Stimulated activated CD8-positive, alpha-beta memory T cell treated with anti-CD3 and anti-CD28 coated beads, Interleukin-2, amount 100 ng/mL, for 1 hour (primary cell): ENCODE results near the gene PCDH9.

Experiments
- DNase-seq, 2 donors: peaks; one replicate each; pipeline ENCODE4 v3.0.0-alpha.2; 2020; ENCODE audit warnings: low read depth in 2 of 2

PCDH9 gene

DNA sequence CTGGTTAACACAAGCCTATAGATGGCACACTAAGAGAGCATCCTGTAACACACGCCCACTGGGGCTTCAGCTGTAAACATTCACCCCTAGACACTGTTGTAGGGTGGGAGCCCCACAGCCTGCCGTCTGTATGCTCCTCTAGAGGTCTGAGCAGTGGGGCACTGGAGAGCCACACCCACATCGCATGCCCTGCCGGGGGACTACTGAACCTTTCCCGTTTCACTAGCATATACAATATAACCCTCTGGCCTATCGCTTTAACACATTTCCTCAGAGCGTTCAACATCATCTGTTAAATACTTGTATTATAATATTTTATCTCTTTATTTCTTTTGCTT, 73.4 kb downstream of the PCDH9 start:
- no peak for DNase-seq

DNA sequence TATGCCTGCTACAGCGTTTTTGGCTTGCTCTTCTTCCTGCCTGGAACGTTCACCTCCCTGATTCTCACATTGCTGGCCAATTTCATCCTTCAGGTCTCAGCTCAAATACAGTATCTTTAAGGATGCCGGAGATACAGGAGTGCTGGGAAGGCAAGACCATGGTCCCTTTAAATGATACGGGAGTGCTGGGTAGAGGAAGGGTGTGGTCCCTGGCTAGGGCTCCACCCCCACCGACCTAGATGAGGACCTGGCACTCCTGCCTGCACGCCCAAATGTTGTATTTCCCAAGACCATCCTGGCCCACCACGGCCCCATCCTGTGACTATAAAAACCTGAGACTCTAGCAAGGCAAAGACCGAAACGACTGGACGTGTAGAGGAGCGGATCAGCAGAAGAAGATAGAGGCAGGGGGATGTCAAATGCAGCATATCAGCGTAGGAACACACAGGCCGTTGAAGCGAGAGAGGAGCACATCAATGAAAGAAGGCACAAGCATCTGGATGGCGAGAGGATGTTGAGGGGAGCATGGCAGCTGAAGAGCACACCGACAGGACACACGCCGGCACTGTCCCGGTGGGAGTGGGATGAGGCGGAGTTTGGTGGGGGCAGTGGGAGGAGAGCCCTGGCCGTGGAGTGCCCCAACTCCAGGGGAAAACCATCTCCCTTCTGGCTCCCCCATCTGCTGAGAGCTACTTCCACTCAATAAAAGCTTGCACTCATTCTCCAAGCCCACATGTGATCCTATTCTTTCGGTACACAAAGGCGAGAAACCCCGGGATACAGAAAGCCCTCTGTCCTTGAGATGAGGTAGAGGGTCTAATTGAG, 74.0 kb downstream of the PCDH9 start:
- no peak for DNase-seq

DNA sequence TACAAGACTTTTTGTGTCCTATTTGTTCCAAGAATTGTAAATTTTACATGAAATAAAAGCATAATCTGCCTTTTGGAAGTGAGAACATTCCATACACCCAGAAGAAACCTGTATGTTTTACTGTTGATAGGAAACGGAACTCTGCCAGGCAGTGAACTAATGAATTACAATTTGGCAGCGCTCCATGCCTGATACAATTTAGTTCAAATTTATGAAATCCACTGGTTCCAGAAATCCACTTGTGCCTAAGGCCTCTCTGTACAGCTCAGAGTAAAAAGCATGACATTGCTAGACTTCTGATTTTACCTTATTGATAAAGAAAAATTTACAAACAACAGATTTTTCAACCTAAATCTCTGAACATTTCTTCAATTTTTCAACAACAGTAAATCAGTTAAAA, 78.1 kb downstream of the PCDH9 start:
- DNase-seq = no peak

DNA sequence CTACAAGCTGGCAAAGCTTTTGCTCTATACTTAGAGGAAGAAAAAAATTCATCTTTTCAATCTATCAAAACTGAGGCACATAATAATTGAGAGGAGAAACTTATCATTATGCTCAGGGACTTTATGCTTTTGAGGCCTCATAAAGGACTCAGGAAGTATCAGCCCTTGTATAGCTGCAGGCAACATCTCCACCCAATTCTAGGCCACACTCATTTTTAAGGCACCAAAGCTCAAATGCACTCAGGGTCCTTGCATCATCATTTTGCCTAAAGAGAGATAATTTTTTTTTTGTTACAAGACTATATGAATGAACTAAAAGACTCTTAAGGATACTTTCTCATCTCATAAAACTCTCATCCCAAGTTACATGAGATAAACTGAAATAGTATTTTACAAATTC, 78.5 kb downstream of the PCDH9 start:
- no peak for DNase-seq

DNA sequence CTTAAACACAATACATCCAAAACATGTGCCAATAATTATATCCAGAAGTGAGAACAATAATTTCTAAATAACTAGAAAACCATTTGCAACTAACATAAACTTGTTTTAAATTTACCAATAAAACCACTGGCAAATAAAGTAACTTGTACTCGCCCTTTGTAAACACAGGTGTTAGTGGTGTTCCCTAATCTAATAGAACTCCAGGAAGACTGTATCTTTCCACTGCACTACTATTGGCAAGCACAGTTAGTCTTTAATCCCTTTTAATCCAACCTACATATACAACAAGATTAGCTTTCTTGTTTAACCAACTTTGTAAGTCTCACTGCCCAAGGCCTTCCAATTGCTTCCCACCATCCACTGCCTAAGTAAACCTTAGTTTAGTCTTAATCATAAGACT, 79.5 kb downstream of the PCDH9 start:
- DNase-seq = no peak

DNA sequence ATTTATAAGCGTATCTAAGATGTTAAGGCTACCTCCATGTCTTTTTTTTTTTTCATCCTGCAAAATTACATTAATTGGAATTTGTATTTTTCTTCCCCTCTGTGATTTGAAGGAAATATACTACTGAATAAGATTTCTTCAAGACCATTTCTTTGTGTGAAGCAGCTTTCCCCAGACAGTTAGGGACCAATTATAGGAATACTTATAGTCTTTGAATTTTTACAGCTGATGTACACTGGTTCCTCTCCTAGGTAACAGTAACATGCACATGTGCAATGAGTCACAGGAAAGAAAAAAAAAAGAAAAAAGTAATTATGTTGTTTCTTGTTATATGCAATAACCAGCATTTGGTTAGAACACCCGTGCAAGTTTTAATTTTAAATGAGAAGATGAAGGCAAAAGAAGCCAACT, 82.0 kb downstream of the PCDH9 start:
- DNase-seq = no peak

DNA sequence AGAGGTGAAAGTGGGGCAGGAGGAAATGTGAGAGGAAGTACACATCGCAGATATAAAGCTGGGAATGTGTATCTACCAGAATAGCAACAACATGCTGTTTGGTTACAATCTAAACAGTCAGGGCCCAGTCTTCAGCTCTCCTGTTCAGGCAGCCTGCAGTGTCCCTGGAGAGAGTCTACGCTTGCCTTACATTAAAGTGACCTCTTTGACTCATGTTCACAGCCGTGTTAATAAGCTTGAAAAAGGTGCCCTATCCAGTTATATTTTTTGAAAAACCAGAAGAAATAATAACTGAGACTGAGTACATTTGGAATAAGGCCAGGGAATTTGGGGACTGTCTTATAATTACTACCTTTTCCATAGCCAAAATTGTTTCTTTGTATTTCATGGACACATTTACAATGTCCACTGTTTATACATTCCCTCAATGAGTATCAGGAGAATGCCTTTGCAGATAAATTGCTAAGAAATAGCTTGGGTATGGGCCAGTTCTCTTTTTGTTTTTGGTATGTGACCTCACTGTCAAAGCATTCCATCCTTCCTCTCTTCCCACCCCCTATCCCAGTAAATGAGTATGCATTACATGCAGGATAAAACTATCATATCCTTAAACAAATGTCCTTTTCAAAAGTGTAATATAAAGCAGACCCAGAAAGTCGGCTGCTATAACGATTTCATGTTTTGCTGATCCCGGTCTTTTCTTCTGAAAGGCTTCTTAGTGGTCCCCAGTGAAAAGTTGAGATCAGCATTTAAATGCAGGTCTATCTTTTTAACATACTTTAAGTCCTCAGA, 82.6 kb downstream of the PCDH9 start:
- DNase-seq = no peak

DNA sequence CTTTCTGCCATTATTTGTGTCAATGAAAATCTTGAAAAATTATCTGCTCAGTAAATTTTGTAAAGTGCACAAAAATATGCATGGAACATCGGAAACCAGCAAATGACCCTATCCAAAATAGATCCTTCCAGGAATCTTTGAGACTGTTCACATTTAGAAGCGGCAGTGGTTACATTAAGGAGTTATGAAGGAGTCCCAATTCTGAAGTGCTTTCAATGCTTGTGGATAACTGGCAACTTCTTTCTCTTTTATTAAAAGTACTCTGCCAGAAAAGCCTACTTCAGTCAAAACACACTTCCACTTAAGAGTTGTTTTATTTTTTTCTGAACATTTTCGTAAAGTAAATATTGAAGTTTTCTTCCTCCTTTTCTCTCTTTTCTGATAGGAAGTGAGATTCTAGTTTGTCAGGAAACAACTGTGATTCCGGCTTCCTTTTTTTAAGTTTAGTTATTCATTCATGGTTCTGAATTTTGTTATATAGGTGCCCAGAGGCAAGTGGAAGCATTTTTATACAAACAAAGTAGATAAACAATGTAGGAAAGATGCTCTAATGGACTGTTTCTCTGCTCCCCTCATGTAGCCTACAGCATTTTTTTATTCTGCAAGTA, 83.5 kb downstream of the PCDH9 start:
- DNase-seq = no peak

DNA sequence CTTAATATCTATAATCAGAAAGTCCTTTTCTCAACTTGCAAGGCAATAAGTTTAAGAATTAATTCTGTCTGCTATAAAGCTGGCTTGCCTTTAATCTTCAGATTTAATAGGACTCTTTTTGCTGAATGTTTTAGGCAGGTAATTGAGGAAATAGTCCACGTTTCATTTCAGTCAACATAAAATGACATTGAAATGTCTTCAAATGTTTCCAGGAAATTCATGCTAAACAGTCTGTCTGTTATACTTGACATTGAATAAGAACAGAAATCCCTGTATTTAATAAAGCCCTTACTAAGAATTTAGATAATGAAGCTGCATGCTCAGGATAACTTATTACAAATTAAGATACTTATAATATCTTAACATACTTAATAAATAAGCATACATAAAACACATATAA, 84.2 kb downstream of the PCDH9 start:
- DNase-seq = no peak

DNA sequence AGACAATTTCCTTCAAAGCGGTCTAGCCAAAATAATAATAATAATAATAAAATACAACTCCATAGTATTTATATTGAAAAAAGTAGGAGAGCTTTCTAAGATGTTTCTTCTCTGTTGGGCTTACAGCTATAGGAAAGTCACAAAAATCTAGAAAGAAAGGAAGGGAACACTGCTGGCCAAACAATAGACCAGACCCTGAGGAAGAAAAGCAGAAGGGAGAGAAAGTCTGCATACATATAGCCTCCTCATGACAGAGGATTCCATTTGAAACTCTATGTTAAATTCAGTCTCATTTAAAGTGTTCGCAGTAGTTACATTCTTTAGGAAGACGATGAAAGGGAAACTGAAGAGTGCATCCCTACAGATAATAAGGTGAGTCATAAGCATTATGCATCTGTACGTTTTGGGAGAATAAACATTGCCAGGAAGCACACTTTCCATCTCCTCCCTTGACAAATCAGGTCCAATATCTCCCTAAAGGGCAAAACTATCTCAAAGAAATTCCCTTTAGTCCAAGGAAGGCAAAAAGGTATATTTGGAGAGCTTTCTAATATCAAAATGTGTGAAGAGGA, 86.5 kb downstream of the PCDH9 start:
- DNase-seq = no peak

DNA sequence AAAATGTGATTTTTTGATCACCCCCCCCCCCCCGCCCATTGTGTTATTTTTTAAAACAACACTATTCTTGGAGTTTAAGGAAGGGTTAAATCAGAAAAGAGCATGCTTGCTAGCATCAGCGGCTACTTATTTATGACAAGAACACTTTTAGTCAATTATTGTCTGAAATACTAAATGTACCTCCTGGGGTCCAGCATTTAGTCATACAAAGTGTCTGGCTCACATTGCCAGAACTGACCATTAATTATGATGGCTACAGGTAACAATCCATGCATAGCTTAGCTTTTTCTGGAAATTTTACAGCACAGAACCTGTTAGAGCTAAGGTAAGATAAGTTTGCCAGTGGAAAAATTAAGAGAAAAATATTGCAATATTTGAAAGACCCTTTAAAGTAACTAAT, 90.1 kb downstream of the PCDH9 start:
- DNase-seq = no peak

DNA sequence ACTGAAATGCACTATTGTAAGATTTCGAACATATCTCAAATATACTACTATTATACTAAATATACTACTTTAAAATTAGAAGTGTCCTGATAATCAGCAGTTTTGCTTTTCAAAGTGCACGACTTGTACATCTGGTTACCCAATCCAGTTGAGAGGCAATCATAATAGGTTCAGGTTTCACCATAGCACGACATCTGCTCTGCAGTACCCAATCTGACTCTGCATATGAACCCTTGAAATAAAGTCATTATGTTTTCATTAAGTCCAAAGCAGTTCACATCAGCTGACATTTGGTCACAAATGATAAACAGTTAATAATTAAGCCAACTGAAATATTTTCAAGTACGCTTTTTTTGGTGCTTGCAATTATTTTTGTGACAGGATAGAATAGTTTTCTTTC, 90.6 kb downstream of the PCDH9 start:
- no peak for DNase-seq

DNA sequence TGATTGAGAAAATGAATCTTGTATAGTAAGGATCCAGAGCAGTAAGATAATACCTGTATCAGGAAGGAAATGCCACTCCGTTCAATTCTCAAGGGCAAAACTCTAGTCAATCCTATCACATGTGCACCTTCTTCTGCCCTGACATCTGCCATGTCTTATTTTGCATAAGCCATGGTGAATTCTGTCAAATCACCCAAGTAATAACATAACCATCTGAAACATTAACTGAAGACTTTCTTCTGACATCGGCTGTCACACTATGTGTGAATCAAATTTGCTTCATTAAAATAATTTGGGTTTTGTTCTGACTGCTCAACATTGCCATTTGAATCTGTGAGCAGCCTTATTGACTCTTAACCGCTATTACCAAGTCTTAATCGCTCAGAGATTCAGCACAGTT, 91.2 kb downstream of the PCDH9 start:
- no peak for DNase-seq

DNA sequence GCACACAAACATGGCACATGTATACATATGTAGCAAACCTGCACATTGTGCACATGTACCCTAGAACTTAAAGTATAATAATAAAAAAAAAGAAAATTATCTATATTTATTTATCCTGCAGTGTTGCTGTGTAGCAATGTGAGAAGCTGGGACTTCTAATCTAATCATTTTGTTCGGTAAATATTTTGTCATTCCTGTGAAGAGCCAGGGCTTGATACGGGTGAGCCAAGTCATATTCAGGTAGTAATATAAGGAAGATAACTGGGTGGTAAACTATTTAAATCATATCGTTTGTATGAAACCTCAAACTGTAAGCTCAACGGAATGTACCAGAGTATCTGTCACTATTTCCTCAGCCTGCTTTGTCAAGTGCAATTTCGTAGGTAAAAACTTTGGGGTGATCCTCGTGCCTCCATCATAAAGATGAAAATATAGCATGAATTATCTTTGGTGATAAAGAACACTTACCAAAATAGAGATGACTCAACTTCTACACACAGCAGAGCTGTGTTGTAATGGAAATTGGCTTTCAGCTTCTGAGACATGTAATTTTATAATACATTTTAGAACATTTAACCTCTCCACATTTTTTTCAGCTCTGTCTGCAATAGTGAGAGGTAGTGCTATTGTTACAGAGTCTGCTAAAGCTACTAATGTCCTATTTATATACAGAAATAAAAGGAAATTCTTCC, 92.9 kb downstream of the PCDH9 start:
- no peak for DNase-seq

DNA sequence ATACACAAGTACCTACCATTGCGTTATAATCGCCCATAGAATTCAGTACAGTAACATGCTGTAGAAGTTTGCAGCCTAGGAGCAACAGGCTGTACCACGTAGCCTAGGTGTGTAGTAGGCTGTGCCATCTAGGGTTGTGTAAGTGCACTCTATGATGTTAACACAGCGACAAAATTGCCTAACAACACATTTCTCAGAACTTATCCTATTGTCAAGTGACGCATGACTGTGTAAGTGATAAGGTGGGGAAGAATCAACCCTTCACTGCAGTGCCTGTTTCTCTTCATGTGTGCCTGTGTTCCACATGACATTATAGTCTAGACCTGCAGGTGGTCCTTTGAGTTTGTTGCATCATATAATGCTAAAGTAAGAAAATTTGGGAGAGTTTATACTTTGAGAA, 94.0 kb downstream of the PCDH9 start:
- DNase-seq = no peak

DNA sequence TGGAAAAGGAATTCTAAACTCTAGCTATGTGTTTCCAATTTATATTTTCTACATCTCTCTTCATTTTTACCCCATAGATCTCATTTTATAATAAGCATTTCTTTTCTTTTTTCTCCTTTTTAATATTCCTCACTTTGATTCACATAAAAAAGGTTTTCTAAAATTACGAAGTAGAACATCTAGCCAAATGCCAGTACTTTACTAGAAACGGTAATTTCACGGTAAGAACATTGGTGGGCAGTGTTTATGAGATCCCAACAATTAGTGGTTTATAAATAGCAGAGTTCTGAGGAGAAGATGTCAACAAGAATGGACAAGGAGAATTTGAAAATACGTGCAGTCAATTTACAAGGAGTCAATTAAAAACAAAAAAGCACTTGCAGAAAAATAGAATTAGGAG, 94.8 kb downstream of the PCDH9 start:
- no peak for DNase-seq

DNA sequence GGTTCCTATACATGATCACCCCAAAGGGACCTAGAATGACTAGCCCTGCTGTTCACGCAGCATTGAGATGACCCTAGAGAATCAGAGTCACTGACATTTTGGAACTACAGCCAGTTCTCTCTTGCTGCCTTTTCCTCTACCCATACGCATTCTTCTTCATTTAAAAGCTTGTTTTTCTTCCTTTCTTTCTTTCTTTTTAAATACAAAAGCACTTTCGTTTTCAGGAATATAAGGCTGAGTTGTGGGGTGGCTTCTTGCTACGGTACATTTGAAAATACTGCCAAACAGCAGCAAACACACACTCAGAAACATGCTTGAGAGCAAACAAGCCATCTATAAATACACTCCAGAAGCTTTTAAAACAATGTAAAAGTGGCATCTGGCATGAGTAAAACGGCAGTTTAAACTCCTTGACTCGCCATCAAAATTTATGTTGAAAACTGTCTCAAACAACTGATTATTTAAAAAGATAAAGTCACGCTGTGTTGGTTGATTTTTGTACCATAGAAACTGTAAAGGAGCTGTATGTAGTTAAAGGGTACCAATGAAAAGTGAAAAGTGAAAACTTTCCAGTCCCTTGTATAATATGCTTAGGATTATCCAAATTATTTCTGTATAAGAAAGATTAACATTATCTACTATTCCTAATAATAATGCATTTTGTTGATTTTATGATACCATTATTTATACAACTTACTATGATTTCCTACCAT, 95.6 kb downstream of the PCDH9 start:
- DNase-seq = no peak

DNA sequence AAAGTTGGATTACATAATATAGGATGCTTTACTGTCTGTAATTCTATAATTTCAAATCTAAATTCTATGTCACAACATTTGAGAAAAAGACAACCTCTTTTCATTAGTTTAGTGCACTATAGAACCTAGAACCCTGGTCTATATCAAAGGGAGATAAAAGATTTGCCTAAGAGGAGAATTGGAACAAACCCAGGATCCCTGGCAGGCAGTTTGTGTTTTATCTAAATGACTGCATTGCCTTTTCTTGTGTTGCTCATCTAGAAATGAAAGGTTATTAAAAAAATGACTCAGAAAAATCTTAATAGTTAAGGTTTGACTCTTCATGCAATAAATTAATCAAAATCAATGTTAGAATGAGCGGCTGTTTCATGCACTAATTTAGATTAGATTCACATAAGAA, 96.7 kb downstream of the PCDH9 start:
- DNase-seq = no peak

DNA sequence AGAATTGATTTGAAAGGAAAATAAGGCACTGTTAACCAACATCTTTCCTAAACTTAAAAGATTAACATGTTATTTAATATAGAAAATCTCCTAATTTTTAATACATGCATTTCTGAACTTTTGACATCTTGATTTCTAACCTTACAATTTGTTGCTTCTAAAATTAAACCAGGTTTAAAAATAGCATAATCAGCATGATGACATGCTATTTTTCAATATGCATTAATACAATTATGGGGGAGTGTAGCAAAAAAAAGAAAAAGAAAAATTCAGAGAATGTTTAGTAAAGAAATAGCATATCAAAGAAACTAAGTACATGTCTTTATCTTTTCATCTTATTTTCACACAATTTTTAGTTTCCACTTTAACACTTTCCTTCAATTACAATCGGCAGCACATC, 98.7 kb downstream of the PCDH9 start:
- DNase-seq = no peak

DNA sequence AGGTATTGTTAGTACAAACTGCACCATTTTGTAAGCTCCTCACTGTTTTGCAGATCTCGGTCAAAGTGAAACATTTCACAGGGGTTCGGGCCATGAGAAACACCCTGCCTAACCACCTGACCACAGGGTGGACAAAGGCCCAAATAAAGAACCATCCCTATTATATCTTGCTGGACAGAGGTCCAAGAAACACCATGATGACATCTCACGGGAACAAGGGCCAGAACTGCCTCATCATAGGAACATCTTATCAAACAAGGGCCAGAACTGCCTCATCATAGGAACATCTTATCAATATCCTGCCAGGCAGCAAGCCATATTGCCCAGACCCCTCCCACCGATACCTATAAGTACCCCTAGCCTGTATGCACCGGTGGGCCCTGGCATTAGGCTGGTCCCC, 99.7 kb downstream of the PCDH9 start:
- no peak for DNase-seq

DNA sequence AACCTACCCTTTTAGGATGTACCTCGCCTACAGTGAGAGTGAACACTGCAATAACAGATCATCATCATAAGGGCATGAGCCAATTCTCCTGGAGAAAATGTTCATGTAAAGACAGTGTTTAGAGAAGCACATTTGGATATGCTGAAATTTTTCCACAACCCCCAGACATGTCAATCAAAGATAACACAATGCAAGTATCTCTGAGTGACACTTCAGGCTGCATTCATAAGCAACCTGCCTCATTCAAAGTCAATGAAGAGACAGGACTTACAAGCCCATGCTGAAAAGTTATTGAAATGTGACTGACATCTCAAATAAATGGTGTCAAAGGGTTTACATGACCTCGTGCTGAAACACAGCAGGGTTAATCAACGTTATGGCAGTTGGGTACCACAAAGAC, 102.0 kb downstream of the PCDH9 start:
- no peak for DNase-seq
